Neural progenitor cell (in vitro differentiated cells): Measurements from ENCODE around the gene SERPINB11.

ENCODE experiments used
- EZH2 ChIP-seq: fragments of 200-600 bp; sonication (generic); IDR thresholded peaks from 2 replicates; pipeline ENCODE4 v1.6.1; 2017; ENCODE audit warnings: antibody characterized with exemption, mild to moderate bottlenecking, moderate library complexity
- TF ChIP-seq, protein P1 (sequence below): fragments of 200-600 bp; sonication (generic); IDR thresholded peaks from 2 replicates; pipeline ENCODE4 v1.5.1; 2017; ENCODE audit warnings: antibody characterized with exemption, mild to moderate bottlenecking

DNA sequence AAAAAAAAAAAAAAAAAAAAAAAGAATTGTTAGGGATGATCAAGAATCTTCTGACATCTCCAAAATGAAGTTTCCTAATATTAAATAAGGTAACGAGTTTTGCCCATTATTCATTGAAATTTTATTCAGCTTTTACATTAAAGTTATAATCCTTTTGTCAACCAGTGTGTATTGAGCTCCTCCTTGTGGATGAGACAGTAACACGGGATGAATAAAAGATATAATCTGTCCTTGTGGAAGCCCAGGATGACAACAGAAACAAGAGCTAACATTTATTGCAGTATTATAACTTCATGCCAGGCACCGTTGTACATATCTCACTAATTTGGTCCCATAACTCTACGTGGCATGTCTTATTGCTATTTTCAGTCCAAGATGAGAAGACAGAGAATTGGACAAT, 39.0 kb downstream of the SERPINB11 start:
- TF ChIP-seq, protein P1, sequence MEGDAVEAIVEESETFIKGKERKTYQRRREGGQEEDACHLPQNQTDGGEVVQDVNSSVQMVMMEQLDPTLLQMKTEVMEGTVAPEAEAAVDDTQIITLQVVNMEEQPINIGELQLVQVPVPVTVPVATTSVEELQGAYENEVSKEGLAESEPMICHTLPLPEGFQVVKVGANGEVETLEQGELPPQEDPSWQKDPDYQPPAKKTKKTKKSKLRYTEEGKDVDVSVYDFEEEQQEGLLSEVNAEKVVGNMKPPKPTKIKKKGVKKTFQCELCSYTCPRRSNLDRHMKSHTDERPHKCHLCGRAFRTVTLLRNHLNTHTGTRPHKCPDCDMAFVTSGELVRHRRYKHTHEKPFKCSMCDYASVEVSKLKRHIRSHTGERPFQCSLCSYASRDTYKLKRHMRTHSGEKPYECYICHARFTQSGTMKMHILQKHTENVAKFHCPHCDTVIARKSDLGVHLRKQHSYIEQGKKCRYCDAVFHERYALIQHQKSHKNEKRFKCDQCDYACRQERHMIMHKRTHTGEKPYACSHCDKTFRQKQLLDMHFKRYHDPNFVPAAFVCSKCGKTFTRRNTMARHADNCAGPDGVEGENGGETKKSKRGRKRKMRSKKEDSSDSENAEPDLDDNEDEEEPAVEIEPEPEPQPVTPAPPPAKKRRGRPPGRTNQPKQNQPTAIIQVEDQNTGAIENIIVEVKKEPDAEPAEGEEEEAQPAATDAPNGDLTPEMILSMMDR = peak; percentile 41
- no peak for TF ChIP-seq EZH2
